ENCODE data around the gene PPP2R2B.

- TF ChIP-seq, protein P1, sequence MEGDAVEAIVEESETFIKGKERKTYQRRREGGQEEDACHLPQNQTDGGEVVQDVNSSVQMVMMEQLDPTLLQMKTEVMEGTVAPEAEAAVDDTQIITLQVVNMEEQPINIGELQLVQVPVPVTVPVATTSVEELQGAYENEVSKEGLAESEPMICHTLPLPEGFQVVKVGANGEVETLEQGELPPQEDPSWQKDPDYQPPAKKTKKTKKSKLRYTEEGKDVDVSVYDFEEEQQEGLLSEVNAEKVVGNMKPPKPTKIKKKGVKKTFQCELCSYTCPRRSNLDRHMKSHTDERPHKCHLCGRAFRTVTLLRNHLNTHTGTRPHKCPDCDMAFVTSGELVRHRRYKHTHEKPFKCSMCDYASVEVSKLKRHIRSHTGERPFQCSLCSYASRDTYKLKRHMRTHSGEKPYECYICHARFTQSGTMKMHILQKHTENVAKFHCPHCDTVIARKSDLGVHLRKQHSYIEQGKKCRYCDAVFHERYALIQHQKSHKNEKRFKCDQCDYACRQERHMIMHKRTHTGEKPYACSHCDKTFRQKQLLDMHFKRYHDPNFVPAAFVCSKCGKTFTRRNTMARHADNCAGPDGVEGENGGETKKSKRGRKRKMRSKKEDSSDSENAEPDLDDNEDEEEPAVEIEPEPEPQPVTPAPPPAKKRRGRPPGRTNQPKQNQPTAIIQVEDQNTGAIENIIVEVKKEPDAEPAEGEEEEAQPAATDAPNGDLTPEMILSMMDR (conservative IDR thresholded peaks at IDR 0.05; ENCODE audit: low read depth, low read length): no peak
- TF ChIP-seq EZH2 (IDR thresholded peaks at IDR 0.05; ENCODE audit: low read length, unreplicated experiment): no peak
Observed at GRCh38 chr5:146564007-146564762, 314.4 kb downstream of the PPP2R2B start.

All from PC-3 (cell line).